ENCODE results near the gene PLA2G12A. TPM values are rescaled to one million over a fixed set of nuclear protein-coding genes. Genes with fewer than 3 reads are reported as not detected.
A peak's percentile ranks its signal among the peaks of the same experiment; 100 is the strongest.

The PLA2G12A gene
- 11.3 and 13.1 TPM in 2 replicates for total RNA-seq

GRCh38 chr4:109729718-109730618, at the start of gene PLA2G12A:
Gene PLA2G12A (minus strand): TSS chr4:109730070. CDS start chr4:109729809, 261 bp downstream.
- intact Hi-C loops (cut with micrococcal nuclease): loop anchor here (1.0 kb wide), 5 partner anchors 24 to 297 kb away; partner anchors contain the start of genes CASP6, GAR1, MCUB and SEC24B
- peak; percentile 68 for DNase-seq (ENCODE audit: low spot score)
- Mint-ChIP-seq H3K36me3 (ENCODE audit: low read depth) (peaks cover 8% of the 10 kb centered on the region), H3K4me3 (peak within 1 kb of the TSS; percentile 84), H3K9me3 (no peaks in the 10 kb centered on the region), H3K4me1 (ENCODE audit: low read depth) (peaks cover 19% of the 10 kb centered on the region), H3K27ac (peak within 1 kb of the TSS; percentile 62), H3K27me3 (ENCODE audit: insufficient read depth) (peaks cover 2% of the 10 kb centered on the region)

DNA sequence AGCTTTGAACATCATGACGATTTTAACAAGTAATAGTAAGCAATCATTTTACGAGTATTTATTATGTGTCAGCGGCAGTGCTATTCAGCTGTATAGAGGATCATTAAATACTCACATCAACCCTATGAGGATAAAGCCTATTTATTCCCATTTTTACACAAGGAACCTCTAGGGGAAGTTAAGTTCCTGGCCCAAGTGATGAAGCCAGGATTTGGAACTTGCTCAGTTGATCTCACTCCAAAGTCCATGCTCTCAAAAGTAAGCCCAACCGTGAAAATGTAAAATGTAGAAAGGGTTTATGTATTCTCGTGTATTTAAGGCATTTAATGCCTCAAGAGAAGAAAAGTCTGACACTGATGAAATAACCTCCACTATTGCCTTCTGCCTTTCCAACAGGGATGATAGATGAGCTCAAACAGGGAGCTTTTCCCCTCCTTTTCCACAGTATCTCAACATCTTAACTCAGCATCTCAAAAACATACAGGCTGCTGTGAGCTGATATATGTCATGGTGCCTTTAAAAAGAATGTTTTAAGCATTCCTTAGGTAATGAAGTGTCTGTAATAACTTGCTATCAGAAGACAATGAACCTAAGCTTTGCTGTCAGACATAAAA, 35.0 kb upstream of the PLA2G12A start:
- intact Hi-C loops (cut with micrococcal nuclease): no loop called here
- no peaks in the 10 kb centered on the region for H3K9me3 Mint-ChIP-seq
- H3K27ac Mint-ChIP-seq: no peak overlapping the region
- peaks cover 12% of the 10 kb centered on the region for H3K4me1 Mint-ChIP-seq (ENCODE audit: low read depth)
- H3K27me3 Mint-ChIP-seq (ENCODE audit: insufficient read depth): peaks cover 4% of the 10 kb centered on the region
- no peaks in the 10 kb centered on the region for H3K36me3 Mint-ChIP-seq (ENCODE audit: low read depth)
- DNase-seq (ENCODE audit: low spot score): no peak
- H3K4me3 Mint-ChIP-seq: no peak overlapping the region

GRCh38 chr4:109764376-109764775, 34.5 kb upstream of the PLA2G12A start:
- DNase-seq (ENCODE audit: low spot score): no peak
- Mint-ChIP-seq H3K9me3 (no peaks in the 10 kb centered on the region), H3K27ac (no peak overlapping the region), H3K4me1 (ENCODE audit: low read depth) (peaks cover 12% of the 10 kb centered on the region), H3K4me3 (no peak overlapping the region), H3K27me3 (ENCODE audit: insufficient read depth) (peaks cover 2% of the 10 kb centered on the region), H3K36me3 (ENCODE audit: low read depth) (no peaks in the 10 kb centered on the region)
- intact Hi-C loops (cut with micrococcal nuclease): no loop called here

DNA sequence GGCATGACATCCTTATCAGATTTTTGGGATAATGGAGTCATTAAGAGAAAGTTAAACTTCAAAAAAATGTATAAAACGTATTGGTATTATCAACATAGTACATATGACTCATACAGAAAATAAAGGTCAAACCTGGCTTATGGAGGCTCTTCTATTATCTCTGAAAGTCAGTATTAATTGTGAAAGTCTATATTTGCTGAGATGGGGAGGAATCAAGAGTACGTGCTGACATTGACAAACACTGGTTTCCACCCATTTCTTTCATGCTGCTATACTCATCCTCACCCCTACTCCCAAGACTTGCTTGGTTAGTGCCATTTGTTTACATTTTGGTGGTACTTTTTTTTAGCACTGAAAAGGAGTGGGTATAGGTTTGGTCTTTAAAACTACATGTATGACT, 30.8 kb upstream of the PLA2G12A start:
- Mint-ChIP-seq H3K4me3 (no peak overlapping the region), H3K9me3 (no peaks in the 10 kb centered on the region), H3K27ac (no peak overlapping the region), H3K4me1 (ENCODE audit: low read depth) (peaks cover 12% of the 10 kb centered on the region), H3K27me3 (ENCODE audit: insufficient read depth) (peaks cover 4% of the 10 kb centered on the region), H3K36me3 (ENCODE audit: low read depth) (no peaks in the 10 kb centered on the region)
- DNase-seq (ENCODE audit: low spot score): no peak
- intact Hi-C loops (cut with micrococcal nuclease): no loop called here

DNA sequence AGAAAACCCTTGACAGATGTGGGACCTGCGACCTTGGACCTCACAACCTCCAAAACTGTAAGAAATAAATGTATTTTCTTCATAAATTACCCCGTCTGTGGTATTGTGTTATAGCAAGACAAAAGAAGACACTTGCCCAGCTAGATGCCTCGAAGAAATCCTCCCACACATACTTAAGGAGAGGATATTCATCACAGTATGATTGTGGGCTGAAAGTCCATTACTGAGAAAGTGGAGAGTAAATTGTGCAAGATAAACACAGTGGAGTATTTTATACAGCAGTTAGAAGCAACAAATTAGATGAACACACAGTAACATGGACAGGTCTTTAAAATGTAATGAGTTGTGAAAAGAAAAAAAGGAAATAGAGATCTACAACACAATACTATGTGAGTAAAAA, 25.8 kb upstream of the PLA2G12A start:
- no peaks in the 10 kb centered on the region for H3K9me3 Mint-ChIP-seq
- peaks cover 6% of the 10 kb centered on the region for H3K27me3 Mint-ChIP-seq (ENCODE audit: insufficient read depth)
- H3K4me3 Mint-ChIP-seq: no peak overlapping the region
- no peak for DNase-seq (ENCODE audit: low spot score)
- intact Hi-C loops (cut with micrococcal nuclease): no loop called here
- peaks cover 8% of the 10 kb centered on the region for H3K4me1 Mint-ChIP-seq (ENCODE audit: low read depth)
- no peaks in the 10 kb centered on the region for H3K36me3 Mint-ChIP-seq (ENCODE audit: low read depth)
- no peak overlapping the region for H3K27ac Mint-ChIP-seq

GRCh38 chr4:109754093-109754857, 24.4 kb upstream of the PLA2G12A start:
- Mint-ChIP-seq H3K27ac (no peak overlapping the region), H3K36me3 (ENCODE audit: low read depth) (no peaks in the 10 kb centered on the region), H3K4me1 (ENCODE audit: low read depth) (no peaks in the 10 kb centered on the region), H3K27me3 (ENCODE audit: insufficient read depth) (peaks cover 6% of the 10 kb centered on the region), H3K4me3 (no peak overlapping the region), H3K9me3 (no peaks in the 10 kb centered on the region)
- intact Hi-C loops (cut with micrococcal nuclease): loop anchor here (1.0 to 5.0 kb wide), 2 partner anchors 24 to 63 kb away; partner anchors contain the start of genes GAR1 and PLA2G12A
- DNase-seq (ENCODE audit: low spot score): no peak

DNA sequence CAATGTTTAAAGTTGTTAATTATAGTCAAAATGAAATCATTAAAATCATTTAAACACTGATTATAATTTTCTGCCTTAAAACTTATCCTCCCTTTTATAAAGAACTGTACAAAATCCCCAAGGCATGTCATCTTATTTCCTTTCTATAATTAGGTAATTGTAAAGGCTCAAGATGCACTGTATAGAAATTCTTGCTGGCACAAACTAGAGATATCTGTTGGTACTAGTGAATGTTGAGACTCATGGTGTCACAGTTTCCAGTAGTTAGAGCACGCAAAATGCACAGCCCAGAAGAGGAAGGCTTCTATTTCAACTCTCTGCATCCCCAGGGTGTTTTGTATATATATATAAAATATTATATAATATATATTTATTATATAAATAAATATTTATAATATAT, 22.7 kb upstream of the PLA2G12A start:
- H3K4me1 Mint-ChIP-seq (ENCODE audit: low read depth): no peaks in the 10 kb centered on the region
- no peaks in the 10 kb centered on the region for H3K36me3 Mint-ChIP-seq (ENCODE audit: low read depth)
- H3K27me3 Mint-ChIP-seq (ENCODE audit: insufficient read depth): peaks cover 9% of the 10 kb centered on the region
- DNase-seq (ENCODE audit: low spot score): no peak
- intact Hi-C loops (cut with micrococcal nuclease): loop anchor here (5.0 kb wide), 1 partner anchor 65 kb away; the partner anchor contains the start of gene GAR1
- H3K4me3 Mint-ChIP-seq: no peak overlapping the region
- peak overlapping the region; percentile 1 for H3K27ac Mint-ChIP-seq
- H3K9me3 Mint-ChIP-seq: no peaks in the 10 kb centered on the region

DNA sequence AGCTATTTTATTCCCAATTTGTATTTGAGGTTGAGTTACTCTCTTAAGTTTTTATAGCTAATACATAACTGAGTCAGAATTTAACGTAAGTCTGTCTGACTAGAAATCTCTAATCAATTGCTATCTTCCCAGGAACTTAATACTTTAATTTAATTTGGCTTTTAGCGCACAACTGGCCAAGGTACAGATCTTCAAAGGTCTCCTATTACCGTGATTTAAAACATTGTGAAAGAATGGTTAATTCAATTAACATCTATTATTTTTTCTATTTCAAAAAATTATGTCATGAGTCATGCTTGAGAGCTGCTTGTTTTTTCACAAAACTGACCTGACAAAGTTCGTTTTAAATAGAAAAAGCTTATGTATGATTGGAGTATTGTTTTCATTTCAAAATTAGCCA, 22.0 kb upstream of the PLA2G12A start:
- Mint-ChIP-seq H3K36me3 (ENCODE audit: low read depth) (no peaks in the 10 kb centered on the region), H3K4me1 (ENCODE audit: low read depth) (no peaks in the 10 kb centered on the region), H3K4me3 (no peak overlapping the region), H3K27ac (no peak overlapping the region), H3K27me3 (ENCODE audit: insufficient read depth) (peaks cover 7% of the 10 kb centered on the region), H3K9me3 (no peaks in the 10 kb centered on the region)
- intact Hi-C loops (cut with micrococcal nuclease): loop anchor here (5.0 kb wide), 1 partner anchor 65 kb away; the partner anchor contains the start of gene GAR1
- no peak for DNase-seq (ENCODE audit: low spot score)

DNA sequence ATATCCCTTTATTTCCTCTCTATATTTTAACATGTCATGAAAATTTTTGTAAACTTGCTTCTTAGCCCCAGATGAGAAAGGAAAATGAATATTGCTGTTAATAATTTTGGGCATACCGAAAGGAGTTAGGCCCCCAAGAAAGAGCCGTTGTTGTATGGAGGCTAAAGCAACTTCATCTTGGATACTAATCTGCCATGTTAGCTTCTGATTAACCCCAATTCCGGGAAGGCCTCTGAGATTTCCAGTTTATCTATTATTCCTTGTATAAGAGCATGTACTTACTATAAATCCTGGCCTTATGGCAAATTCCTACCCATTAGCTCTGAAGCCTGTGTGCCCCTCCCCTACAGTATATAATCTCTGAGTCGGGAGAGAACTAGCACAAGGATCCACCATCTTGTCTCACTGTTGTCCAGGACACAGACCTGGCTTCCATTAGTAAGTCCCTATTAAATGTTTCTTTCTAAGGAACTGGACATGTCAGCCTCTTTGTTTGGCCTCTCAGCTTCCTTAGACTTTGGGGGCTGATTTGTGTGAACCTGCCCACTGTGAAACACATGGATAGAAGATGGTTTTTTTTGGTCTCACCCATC, 20.9 kb upstream of the PLA2G12A start:
- DNase-seq (ENCODE audit: low spot score): no peak
- no peaks in the 10 kb centered on the region for H3K36me3 Mint-ChIP-seq (ENCODE audit: low read depth)
- H3K4me3 Mint-ChIP-seq: no peak overlapping the region
- H3K4me1 Mint-ChIP-seq (ENCODE audit: low read depth): no peaks in the 10 kb centered on the region
- H3K9me3 Mint-ChIP-seq: no peaks in the 10 kb centered on the region
- H3K27me3 Mint-ChIP-seq (ENCODE audit: insufficient read depth): peaks cover 9% of the 10 kb centered on the region
- H3K27ac Mint-ChIP-seq: no peak overlapping the region
- intact Hi-C loops (cut with micrococcal nuclease): loop anchor here (5.0 kb wide), 1 partner anchor 67 kb away; the partner anchor contains the start of gene GAR1

- H3K27me3 Mint-ChIP-seq (ENCODE audit: insufficient read depth): peaks cover 10% of the 10 kb centered on the region
- DNase-seq (ENCODE audit: low spot score): no peak
- no peak overlapping the region for H3K27ac Mint-ChIP-seq
- no peaks in the 10 kb centered on the region for H3K4me1 Mint-ChIP-seq (ENCODE audit: low read depth)
- no peaks in the 10 kb centered on the region for H3K9me3 Mint-ChIP-seq
- no peak overlapping the region for H3K4me3 Mint-ChIP-seq
- H3K36me3 Mint-ChIP-seq (ENCODE audit: low read depth): no peaks in the 10 kb centered on the region
- intact Hi-C loops (cut with micrococcal nuclease): loop anchor here (5.0 kb wide), 1 partner anchor 68 kb away; the partner anchor contains the start of gene GAR1
These were observed 19.7 kb upstream of the PLA2G12A start for GRCh38 chr4:109749388-109750082.

DNA sequence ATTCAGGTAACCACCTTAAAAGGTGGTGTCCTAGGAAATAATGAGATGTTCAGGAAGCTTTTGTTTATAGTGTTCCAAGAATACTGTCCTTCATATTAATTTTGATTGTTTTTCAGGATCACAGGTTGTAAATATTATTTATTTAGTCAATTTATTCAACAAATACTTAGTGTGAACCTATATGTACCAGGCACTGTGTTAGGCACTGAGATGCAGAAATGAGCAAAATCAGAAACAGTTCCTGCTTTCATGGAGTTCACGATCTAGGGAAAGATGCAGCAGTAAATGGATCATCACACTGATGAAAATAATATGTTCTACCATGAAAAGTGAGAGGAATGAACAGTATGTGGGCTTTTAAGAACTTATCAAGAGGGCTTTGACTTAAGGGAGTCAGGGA, 18.2 kb upstream of the PLA2G12A start:
- H3K27ac Mint-ChIP-seq: no peak overlapping the region
- no peaks in the 10 kb centered on the region for H3K4me1 Mint-ChIP-seq (ENCODE audit: low read depth)
- H3K27me3 Mint-ChIP-seq (ENCODE audit: insufficient read depth): peaks cover 13% of the 10 kb centered on the region
- intact Hi-C loops (cut with micrococcal nuclease): no loop called here
- no peak for DNase-seq (ENCODE audit: low spot score)
- H3K36me3 Mint-ChIP-seq (ENCODE audit: low read depth): no peaks in the 10 kb centered on the region
- no peak overlapping the region for H3K4me3 Mint-ChIP-seq
- H3K9me3 Mint-ChIP-seq: no peaks in the 10 kb centered on the region

- Mint-ChIP-seq H3K4me3 (no peak overlapping the region), H3K36me3 (ENCODE audit: low read depth) (no peaks in the 10 kb centered on the region), H3K9me3 (no peaks in the 10 kb centered on the region), H3K27me3 (ENCODE audit: insufficient read depth) (peaks cover 16% of the 10 kb centered on the region), H3K4me1 (ENCODE audit: low read depth) (no peaks in the 10 kb centered on the region), H3K27ac (no peak overlapping the region)
- intact Hi-C loops (cut with micrococcal nuclease): no loop called here
- DNase-seq (ENCODE audit: low spot score): no peak
These were observed 16.9 kb upstream of the PLA2G12A start for GRCh38 chr4:109746728-109747127.
